ENCODE measurements around the gene ARHGAP33.
A peak's percentile ranks its signal among the peaks of the same experiment; 100 is the strongest.

ARHGAP33 gene, protein sequence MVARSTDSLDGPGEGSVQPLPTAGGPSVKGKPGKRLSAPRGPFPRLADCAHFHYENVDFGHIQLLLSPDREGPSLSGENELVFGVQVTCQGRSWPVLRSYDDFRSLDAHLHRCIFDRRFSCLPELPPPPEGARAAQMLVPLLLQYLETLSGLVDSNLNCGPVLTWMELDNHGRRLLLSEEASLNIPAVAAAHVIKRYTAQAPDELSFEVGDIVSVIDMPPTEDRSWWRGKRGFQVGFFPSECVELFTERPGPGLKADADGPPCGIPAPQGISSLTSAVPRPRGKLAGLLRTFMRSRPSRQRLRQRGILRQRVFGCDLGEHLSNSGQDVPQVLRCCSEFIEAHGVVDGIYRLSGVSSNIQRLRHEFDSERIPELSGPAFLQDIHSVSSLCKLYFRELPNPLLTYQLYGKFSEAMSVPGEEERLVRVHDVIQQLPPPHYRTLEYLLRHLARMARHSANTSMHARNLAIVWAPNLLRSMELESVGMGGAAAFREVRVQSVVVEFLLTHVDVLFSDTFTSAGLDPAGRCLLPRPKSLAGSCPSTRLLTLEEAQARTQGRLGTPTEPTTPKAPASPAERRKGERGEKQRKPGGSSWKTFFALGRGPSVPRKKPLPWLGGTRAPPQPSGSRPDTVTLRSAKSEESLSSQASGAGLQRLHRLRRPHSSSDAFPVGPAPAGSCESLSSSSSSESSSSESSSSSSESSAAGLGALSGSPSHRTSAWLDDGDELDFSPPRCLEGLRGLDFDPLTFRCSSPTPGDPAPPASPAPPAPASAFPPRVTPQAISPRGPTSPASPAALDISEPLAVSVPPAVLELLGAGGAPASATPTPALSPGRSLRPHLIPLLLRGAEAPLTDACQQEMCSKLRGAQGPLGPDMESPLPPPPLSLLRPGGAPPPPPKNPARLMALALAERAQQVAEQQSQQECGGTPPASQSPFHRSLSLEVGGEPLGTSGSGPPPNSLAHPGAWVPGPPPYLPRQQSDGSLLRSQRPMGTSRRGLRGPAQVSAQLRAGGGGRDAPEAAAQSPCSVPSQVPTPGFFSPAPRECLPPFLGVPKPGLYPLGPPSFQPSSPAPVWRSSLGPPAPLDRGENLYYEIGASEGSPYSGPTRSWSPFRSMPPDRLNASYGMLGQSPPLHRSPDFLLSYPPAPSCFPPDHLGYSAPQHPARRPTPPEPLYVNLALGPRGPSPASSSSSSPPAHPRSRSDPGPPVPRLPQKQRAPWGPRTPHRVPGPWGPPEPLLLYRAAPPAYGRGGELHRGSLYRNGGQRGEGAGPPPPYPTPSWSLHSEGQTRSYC

DNA sequence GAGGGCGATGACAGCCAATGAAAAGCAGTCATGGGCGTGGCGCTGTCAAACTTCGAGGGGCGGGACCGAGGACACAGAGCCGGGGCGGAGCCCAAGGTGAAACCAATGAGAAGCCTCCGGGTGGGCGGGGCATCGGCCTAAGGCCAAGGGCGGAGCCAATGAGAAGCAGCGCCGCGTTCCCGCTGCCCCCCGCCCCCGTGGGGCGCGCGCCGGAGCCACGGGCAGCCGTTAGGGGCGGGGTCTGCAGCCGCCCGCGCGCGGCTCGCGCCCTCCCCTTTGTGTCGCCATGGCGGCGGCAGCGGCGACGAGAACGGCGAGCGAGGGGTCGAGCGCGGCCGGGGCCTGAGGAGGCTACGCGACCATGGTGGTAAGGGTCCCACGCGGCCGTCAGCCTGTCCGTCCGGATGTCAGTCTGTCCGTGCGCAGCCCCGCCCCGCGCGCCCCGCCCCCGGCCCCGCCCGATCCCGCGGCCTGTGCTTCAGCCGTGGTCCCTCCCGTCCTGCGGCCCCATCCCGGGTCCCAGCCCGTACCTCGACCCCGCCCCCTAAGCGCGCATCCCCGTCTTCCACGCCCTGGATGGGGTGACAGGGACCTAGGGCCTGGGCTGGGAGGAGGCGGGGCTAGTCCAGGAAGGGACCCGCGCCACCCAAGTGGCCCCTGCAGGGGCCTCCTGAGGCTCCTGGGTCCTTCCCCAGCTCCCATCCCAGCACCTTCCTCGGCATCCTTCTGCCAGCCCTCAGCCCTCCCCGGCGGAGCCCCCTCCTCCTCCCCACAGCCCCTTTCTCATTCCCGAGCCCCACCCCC, at the start of gene ARHGAP33:
TSS of gene ARHGAP33 (plus strand) at position 267 of the 804 bp plus-strand sequence. CDS start at position 362, 95 bp downstream.
- DNase-seq = peak; percentile 98

DNA sequence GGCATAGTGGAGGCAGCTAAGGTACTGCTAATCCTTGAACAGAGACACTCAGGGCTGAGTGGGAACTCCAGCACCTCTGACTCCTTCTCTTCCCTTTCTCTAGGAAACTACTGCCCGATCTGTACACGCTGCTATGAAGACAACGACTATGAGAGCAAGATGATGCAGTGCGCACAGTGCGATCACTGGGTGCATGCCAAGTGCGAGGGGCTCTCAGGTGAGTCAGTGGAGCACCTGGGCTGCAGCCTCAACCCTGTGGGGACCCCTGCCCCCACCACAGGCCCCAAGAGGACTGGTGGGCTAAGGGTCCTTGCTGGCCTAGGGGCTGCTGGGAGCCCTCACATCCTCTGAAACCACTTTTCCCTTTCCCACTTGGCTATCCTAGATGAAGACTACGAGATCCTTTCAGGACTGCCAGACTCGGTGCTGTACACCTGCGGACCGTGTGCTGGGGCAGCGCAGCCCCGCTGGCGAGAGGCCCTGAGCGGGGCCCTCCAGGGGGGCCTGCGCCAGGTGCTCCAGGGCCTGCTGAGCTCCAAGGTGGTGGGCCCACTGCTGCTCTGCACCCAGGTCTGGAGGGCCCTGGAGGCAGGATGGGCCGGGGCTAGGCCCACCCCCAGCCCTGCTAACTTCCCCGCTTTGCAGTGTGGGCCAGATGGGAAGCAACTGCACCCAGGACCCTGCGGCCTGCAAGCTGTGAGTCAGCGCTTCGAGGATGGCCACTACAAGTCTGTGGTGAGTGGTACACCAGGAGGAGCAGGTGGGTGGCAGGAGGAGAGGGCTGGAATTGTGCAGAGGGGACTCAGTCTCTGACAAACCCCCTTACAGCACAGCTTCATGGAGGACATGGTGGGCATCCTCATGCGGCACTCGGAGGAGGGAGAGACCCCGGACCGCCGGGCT, 48.1 kb upstream of the ARHGAP33 start:
- DNase-seq = no peak

DNA sequence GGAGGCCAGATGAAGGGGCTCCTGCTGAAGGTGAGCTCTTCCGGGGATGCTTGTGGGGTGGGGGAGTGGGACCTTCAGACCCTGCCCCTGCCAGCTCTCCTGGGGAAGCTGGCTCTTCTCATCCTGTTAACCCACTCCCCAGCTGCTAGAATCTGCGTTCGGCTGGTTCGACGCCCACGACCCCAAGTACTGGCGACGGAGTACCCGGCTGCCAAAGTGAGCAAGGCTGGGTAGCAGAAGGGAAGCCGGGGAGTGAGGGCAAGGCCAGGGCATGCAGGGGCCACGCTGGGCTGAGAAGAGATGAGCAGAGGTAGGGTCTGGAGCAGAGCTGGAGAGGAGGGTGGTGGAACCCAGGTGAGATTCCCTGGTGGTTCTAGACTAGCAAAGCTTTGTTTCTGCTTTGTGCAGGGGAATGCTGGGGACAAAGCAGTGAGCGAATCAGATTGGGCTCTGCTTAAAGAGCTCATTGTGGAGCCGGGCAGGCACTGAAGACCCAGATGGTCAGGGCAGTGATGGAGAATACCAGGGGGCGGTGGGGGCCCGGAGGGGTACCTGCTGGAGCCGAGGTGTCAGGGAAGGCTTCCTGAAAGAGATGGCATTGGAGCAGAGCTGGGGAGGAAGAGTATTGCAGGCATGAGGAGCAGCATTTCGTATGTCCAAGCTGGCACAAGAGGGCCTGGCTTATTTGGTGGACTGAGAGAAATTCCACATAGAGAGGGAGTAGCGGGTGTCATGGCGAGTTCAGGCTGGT, 47.2 kb upstream of the ARHGAP33 start:
- DNase-seq = no peak

DNA sequence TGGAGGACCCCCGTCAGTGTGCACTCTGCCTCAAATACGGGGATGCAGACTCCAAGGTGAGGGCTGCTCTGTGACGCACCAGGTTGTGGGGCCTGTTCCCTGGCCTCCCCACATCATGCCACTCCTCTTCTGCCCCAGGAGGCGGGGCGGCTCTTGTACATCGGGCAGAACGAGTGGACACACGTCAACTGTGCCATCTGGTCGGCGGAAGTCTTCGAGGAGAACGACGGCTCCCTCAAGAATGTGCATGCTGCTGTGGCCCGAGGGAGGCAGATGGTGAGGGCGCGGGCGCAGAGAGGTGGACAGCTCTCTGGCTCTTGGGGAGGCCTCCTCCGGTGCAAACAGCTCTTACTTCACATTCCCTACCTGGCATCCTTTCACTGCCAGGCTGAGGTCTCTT, 46.3 kb upstream of the ARHGAP33 start:
- DNase-seq = no peak

DNA sequence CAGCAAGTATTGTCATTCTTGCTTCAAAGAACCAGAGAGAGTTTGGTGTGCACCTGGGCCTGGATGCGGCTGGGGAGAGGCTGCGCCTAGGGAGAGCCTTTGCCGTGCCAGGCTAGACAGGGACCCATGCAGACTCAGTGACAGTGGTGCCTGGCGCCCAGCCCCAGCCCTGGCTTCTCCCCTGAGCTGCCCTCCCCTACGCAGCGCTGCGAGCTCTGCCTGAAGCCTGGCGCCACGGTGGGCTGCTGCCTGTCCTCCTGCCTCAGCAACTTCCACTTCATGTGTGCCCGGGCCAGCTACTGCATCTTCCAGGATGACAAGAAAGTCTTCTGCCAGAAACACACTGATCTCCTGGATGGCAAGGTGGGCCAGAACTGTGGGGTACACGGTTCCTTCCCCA, 45.6 kb upstream of the ARHGAP33 start:
- no peak for DNase-seq

DNA sequence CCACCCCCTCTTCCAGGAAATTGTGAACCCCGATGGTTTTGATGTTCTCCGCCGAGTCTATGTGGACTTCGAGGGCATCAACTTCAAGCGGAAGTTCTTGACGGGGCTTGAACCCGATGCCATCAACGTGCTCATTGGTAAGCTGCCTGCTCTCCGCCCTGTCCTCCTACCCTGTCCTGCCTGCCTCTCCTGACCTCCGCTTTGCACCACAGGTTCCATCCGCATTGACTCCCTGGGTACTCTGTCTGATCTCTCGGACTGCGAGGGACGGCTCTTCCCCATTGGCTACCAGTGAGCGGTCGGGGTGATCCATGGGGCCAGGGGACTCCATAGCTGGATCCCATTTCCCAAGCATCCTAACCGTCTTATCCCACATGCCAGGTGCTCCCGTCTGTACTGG, 45.0 kb upstream of the ARHGAP33 start:
- no peak for DNase-seq

DNA sequence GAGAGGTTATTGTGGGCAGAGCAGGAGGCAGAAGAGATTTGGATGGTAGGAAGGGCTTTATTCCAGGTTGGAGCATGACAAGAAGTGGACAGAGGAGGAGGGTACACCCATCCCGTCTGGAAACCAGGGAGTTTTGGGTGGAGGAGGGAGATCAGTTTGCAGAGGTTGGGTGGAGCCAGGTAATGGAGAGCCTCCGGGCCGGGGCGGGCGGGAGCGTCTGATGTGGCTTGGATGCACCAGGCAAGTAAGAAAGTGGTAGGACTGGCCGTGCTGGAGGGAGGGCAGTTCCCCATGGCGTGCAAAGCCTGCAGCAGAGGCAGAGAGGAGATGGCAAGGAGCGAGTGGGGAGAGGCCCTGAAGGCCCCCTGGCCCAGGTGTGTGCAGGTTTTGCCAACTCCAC, 44.0 kb upstream of the ARHGAP33 start:
- no peak for DNase-seq

DNA sequence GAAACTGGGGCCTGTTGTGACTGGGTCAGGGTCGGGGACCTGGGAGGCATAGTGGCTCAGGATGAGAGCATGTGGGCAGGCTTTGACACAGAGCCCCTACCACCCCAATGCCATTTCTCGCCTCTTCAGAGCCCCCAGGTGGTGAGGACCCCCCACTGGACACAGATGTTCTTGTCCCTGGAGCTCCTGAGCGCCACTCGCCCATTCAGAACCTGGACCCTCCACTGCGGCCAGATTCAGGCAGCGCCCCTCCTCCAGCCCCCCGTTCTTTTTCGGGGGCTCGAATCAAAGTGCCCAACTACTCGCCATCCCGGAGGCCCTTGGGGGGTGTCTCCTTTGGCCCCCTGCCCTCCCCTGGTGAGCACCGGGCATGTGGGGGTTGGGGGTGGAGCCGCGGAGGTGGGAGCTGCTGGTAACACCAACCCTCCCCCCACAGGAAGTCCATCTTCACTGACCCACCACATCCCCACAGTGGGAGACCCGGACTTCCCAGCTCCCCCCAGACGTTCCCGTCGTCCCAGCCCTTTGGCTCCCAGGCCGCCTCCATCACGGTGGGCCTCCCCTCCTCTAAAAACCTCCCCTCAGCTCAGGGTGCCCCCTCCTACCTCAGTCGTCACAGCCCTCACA, 43.5 kb upstream of the ARHGAP33 start:
- DNase-seq = no peak

DNA sequence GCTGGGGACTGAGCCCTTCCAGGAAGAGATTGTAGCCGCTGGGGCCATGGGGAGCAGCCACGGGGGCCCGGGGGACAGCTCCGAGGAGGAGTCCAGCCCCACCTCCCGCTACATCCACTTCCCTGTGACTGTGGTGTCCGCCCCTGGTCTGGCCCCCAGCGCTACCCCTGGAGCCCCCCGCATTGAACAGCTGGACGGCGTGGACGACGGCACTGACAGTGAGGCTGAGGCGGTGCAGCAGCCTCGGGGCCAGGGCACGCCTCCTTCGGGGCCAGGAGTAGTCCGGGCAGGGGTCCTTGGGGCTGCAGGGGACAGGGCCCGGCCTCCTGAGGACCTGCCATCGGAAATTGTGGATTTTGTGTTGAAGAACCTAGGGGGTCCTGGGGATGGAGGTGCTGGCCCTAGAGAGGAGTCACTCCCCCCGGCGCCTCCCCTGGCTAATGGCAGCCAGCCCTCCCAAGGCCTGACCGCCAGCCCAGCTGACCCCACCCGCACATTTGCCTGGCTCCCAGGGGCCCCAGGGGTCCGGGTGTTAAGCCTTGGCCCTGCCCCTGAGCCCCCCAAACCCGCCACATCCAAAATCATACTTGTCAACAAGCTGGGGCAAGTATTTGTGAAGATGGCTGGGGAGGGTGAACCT, 42.7 kb upstream of the ARHGAP33 start:
- no peak for DNase-seq

DNA sequence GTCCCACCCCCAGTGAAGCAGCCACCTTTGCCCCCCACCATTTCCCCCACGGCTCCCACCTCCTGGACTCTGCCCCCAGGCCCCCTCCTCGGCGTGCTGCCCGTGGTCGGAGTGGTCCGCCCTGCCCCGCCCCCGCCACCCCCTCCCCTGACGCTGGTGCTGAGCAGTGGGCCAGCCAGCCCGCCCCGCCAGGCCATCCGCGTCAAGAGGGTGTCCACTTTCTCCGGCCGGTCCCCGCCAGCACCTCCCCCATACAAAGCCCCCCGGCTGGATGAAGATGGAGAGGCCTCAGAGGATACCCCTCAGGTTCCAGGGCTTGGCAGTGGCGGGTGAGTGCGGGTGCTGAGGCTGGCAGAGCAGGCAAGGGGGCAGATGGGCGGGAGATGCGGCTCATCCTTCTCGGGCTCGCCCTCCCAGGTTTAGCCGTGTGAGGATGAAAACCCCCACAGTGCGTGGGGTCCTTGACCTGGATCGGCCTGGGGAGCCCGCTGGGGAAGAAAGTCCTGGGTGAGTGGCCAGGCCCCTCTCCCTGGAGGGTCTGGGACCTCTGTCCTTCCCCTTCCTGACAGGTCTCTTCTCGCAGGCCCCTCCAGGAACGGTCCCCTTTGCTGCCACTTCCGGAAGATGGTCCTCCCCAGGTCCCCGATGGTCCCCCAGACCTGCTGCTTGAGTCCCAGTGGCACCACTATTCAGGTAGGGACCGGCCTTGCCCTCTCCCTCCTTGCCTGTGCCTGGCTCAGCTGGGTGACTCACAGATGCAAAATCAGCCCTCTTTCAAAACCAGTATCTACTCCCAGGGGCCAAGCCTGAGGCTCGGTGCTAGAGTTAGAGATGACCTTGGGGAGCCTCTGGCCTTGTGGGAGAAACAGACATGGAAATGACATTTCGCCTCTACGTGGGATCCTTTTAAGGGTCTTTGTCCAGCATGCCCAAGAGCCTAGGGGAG, 41.9 kb upstream of the ARHGAP33 start:
- no peak for DNase-seq

DNA sequence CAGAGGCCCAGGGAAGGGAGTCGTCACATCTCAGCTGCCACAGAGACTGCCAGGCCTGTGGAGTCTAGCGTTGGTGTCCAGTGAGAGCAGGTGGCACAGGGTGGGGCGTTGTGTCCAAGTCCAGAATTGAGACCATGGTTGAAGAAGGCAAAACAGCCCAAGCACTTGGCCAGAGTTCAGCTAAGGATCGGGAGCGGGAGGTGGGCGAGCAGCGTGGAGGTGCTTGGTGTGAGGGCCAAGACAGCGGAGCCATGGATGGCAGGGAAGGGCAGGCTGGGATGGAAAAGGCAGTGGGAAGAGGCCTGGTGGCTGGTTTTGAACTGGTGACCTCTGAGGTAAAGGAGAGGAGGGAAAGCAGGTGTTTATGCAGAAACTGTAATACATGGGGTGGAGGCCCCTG, 41.1 kb upstream of the ARHGAP33 start:
- no peak for DNase-seq

DNA sequence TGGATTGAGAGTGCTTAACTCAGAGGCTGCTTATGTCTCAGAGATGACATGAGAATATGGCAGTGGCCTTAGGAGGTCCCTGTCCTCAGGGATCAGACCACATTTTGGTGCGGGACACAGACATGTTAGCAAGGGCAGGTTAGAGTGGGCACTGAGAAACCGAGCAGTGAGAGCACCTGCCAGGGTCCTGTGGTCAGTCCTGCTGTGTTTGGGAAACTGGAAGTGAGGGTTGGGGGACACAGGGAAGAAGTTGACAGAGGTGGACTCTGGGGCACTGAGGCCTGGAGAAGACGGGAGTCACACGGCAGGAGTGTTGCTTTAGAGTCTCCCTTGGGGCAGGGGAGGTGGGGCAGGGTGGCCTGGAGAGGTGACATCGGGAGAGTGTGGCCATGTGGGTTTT, 40.5 kb upstream of the ARHGAP33 start:
- DNase-seq = no peak

DNA sequence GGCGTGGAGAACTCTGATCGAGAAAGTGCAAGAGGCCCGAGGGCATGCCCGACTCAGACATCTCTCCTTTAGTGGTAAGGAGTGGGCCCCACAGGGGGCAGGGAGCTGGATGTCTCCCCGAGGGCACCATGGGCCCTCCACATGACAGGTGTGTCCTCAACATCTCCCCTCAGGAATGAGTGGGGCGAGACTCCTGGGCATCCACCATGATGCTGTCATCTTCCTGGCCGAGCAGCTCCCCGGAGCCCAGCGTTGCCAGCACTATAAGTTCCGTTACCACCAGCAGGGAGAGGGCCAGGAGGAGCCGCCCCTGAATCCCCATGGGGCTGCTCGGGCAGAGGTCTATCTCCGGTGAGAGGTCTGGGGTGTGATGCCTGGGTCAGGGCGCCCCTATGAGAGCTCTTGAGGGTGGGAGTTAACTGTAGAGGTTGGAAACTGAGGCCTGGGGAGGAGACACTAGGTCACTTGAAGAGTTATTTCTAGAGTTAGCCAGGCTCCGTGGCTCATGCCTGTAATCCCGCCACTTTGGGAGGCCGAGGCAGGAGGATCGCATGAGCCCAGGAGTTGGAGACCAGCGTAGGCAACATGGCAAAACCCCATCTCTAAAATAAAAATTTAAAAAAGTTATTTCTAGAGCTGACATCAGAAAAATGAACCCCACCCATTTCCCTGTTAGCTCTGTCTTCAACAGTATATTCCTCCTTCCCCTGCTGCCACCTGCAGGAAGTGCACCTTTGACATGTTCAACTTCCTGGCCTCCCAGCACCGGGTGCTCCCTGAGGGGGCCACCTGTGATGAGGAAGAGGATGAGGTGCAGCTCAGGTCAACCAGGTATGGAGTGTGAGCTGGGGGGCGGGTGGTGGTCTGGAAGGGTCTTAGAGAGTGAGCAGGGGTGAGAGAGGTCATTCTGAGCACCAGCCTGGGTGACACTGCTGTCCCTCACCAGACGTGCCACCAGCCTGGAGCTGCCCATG, 38.2 kb upstream of the ARHGAP33 start:
- DNase-seq = no peak

DNA sequence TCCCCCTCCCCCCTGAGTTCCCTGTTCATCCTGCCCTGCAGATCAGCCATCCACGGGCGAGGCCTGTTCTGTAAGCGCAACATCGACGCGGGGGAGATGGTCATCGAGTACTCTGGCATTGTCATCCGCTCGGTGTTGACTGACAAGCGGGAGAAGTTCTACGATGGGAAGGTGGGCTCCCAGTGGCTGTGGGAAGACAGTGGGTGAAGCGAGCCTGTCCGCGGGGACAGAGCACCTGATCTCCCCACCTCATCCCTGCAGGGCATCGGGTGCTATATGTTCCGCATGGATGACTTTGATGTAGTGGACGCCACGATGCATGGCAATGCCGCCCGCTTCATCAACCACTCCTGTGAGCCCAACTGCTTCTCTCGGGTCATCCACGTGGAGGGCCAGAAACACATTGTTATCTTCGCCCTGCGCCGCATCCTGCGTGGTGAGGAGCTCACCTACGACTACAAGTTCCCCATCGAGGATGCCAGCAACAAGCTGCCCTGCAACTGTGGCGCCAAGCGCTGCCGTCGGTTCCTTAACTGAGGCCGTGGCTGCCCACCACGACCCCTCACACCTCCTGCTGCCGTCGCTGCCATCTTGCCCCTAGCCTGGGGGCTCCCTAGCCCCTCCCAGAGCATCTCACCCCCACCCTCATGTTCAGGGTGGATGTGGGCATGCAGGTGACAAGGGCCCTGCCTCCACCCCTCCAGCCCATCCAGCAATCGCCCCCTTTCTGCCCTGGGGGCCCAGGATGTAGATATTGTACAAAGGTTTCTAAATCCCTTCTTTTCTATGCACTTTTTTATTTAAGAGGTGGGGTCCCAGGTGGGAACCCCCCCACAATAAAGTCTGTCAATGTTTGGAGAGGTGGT, 37.1 kb upstream of the ARHGAP33 start:
- no peak for DNase-seq

DNA sequence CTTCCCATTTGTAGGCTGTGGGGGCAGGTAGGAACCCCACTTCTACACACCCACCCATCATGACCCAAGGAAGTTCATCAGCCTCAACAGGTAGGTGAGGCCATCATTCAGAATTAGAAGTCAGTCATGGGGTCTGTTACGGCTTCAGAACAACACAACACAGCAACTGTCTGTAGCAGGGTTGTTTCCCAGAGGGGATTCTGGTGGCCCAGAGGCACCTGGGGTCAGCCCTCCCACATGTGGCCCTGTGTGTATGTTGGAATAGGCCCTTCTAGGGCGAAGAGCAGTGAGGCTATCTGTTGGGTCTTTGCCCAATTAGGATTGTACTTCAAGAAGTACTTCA, 36.5 kb upstream of the ARHGAP33 start:
- DNase-seq = no peak
